GM21619 (cell line): ENCODE measurements around the gene PIR.

ENCODE experiments used
- ATAC-seq: cut with Tn5 transposase; IDR thresholded peaks from one replicate; pipeline ENCODE4 v1.9.1; 2021; ENCODE audit not compliant: unreplicated experiment

The PIR gene

DNA sequence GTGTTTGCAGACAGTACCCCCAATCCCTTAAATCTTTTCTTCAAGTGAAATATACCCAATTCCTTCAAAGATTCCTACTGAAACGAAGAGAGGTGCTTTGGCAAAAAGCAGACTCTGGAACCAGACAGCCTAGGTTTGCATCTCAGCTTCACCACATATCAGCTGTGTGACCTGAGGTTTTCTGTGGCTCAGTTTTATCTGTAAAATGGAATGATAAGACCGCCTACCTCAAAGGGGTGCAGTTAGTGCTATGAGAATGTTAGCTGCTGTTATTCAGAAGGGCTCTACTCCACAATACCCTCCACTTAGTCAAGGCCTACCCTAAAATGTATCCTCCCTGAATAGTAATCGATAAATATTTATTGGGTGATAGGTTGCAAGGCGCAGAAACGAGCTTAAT is 664 bp downstream of the PIR start:
- no peak for ATAC-seq

DNA sequence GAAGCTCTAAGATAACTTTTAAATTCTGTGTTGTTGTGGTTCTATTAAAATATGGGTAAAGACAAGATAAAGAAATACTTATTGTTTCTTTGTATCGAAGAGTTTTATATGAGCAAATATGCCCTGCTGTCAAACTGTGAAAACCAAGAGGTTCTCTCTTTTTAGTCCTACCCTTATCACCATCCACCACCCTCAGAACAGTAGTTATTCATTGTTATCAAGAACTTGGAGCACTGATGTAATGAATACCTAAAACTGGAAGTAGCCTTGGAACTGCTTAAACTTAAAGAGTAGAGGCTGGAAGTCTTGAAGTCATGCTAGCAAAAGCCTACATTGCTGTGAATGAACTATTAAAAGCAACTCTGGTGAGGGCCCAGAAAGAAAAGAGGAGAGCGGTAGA is 9.2 kb downstream of the PIR start:
- ATAC-seq: no peak

DNA sequence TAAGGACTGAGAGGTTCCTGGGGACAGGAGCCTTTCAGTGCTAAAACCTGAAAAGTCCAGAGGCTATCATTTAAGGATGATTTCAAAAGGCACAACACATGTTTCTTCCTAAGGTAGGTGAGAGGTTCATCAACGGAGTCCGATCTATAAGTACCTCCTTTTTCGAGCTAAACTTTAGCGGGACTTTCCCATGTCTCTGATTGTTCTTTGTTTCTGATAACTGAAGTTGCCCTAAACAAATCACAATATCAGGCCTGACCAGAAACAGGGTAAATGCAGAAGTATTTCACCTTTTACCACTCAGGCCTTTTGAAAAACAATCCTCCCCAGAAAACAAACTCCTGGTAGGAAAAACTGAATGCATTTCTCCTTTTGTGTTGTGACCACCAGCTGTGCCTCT is 17.6 kb downstream of the PIR start:
- ATAC-seq: no peak

DNA sequence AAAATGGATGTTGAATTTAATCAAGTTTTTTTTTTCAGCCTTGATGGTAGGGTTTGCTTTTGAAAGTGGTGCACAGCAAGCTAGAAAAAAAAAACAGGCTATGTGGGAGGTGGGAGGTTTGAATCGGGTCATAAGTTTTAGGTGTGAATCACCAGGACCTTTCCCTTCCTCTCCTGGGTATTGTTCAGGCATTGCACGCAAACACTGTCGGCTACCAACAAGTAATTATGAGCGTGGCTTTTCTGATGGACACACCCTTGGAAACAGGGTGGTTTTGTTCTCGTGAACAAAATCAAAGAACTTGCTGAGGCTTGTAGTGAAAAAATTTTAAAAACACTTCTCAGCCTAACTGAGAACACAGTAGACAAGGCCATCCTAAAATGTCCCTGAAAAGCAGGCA is 18.1 kb downstream of the PIR start:
- no peak for ATAC-seq

DNA sequence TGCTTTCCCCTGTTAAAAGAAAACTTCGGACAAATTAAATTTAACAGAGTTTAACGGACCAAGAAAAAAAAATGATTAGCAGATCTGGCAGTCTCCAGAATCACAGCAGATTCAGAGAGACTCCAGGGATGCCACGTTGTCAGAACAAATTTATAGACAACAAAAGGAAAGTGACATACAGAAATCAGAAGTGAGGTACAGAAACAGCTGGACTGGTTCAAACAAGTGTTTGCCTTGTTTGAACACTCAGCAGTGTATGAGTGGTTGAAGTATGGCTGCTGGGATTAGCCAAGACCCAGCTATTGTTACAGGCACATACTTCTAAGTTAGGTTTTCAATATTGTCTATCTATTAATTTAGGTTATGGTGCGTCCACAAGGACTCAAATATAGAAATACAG is 19.1 kb downstream of the PIR start:
- no peak for ATAC-seq

DNA sequence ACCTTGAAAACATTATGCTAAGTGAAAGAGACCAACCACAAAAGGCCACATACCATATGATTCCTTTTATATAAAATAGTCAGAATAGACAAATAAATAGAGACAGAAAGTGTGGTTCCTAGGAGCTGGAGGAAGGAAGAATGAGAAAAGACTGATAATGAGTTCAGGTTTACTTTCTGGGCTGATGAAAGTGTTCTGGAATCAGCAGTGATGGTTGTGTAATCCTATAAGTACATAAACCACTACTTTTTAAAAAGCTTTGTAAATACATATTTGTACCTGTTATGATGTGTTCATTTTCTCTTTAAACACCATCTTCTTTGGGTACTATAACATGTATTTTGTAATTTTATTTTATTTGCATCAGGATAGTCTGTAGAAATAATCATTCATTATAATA is 20.6 kb downstream of the PIR start:
- no peak for ATAC-seq

DNA sequence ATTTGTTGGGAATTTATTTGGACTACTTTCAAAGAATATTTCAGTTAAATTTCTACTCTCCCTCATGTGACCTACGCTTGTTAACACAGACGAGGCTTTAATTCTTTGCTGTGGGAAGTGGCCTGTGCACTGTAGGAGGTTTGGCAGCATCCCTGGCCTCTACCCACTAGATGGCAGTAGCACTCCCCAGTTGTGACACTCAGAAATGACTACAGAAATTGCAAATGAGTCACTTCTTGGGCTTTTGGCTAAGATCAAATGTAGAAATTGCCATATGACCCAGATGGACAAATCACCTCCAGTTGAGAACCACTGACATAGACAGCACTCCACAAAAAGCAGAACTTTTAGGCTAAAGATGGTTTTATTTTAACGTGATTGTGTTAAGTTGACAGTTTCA is 22.1 kb downstream of the PIR start:
- ATAC-seq: peak; percentile 70

DNA sequence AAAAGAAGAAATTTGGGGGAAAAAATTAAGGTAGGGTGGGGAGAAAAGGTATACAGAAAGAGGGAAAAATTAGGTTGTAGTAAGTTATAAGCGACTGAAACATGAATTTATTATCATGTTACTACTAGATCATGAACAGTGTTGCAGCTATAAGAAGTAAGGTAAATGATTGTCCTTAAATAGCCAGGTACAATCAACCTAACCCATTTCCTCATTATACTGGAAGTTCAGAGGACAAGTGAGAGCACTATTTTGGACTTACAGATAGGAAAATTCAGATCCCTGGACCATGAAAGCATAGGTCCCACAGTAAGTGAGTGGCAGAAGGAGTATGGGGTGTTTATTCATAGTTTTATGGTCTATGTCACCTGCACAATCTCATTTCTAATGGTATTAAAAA is 23.5 kb downstream of the PIR start:
- ATAC-seq: no peak

DNA sequence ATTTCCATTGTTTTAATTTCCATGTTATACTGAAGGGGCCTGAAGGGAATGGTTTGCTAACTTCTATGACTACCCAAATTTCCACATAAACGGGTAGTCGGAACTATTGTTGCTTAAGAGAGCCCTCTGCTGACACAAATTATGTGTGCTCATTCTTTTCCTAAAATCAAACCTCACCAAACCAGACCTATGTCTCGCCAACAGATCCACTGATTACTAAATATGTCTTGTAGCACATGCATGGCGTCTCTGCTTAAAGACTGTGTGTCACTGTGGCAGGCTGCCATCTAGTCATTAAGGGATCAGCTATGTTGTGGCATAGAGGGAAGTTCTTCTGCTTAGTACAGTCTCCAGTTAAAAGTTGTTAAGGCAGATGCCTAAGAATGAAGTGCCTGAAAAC is 25.1 kb downstream of the PIR start:
- no peak for ATAC-seq

DNA sequence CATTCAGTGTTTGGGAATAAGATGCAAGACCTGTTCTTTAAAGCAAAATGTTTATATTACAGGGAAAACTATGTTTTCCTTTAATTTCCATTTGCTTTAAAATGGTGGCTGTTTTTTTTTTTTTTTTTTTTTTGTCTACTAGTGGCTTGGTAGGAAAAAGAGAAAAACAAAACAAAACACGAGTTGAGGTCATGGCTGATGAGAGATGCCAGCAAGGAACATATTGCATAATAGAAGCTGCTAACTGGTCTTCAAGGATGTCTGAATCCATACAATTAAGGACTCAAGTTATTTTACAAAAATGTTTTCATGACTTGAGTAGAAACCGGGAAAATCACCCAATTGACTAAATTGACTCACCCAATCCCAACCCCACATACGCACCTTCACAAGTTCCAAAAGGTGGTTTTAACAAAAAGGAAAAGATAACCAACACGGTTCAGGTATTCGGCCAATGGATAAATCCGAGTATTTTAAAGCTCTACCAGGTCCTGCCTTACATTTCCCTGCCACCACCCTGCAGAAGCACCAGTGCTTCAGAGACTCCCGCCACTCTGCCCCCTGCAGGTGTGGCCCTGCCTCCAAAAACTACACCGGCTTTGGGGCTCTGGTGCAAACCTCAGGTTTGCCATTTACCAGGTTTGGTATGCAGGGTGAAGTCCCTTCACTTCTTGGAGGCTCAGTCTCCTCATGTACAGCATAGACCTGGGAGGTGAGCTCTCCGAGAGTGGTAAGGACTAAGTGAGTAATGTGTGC is 27.1 kb downstream of the PIR start:
- no peak for ATAC-seq

DNA sequence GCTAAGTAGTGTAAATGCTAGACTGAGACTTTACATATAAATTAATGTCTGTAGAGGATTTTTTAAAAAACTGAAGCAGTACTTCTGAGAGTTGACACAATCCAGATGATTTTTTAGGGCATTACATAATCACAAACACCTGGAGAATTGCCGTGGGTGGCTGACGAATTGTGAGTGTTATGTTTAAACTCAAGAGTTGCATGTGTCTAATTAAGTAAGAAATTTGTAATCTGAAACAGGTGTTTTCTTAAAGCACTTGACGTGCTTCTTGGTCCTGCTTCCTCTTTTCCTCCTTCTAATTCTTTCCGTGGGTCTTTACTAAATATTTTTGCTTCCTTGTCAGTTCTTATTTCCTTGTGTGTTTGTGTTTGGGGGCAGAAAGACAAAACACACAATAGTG is 27.8 kb downstream of the PIR start:
- peak; percentile 70 for ATAC-seq

DNA sequence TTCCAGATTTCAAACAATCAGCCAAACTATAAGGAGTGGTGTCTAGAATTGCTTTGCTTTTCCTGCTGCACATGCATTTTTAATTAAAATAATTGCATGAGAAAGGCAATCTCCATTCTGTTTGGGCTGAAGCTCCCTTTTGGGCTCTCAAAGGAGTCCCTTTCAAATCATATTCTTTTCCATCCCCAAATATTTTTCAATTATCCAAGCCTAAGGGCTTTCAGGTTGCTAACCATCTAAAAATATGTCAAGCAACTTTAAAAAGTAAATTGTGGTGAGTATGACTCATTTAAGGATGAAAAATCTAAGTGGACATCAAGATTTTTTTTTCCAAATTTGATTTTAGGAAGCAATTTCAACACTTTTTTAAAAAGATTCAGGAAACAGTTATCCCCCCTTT is 28.4 kb downstream of the PIR start:
- ATAC-seq: no peak

DNA sequence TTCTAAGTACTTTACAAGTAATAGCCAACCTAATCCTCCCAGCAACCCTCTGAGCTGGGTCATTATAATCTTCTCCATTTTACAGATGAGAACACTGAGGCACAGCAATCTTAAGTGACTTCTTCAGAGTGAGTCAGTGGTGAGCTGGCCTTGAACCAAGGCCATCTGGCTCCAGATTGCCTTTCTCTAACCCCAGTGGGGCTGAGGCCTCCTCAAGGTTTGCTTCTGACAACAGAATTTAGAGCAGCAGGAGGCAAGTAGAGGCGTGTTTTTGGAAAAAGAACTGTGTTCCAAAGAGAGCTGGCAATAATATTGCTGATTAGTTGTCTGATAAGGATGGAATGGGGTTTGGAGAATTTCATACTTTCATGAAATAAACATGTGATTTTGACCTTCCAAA is 41.2 kb downstream of the PIR start:
- no peak for ATAC-seq

DNA sequence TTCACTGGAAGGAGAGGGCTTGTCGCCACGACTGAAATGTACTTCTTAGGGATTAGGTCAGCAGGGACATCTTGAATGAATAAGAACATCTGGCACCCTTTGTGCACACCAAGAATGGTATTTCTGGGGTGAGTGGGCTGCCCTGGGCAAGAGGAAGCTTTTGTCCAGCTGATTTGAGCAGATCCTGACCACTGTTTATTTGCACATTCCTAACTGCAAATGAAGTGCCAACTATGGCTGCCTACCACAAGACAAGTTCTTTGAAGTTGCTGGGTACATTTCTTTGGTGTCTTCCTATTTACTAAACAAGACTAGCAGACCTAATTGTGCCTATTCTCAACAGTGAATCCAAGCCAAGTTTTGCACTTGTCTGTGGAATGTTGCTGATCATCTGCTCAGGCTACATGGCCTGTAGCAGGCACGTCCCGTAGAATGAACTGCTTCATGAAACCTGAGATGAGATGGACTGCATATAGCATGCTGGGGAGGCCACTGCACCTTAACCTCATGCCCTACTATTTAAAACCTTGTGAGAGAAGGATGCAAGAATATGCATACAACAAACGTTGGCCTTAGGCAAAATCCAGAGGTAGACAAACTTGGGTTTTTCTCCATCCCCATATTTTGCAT is 45.0 kb downstream of the PIR start:
- no peak for ATAC-seq

DNA sequence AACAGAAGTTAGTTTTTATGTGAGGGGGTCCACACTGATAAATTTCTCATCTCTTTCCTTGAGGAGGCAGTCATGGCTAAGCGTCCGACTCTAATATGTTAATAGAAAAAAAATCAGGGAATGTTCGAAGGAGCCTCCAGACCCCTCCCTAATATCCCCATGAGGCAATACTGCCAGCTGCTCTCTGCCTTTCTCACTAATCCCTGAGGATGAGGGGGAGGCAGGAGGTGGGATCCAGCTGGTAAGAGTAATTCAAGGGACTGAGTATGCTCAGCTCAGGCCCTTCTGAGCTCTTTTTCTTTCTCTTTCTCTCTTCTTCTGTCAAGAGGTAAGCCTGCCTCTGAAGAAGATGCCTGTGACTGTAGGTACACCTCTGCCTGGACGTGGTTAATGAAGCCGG is 51.7 kb downstream of the PIR start:
- ATAC-seq: no peak

DNA sequence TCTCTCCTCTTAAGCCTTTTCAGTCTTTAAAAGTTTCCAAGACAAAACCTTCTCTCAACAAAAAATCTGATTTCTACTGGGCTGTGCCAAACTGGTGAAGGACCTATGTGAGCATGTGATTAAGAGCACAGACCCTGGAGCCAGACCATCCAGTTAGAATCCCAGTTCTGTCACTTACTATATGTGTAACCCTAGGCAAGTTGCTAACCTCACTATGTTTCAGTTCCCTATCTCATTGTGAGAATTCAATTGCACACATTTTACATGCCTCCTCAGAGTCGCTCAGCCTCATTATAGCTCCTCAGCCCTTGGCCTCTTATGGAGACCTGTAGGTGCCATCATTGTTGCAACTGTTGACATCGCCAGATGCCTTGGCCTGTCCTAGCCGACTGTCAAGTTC is 54.8 kb downstream of the PIR start:
- peak; percentile 77 for ATAC-seq

DNA sequence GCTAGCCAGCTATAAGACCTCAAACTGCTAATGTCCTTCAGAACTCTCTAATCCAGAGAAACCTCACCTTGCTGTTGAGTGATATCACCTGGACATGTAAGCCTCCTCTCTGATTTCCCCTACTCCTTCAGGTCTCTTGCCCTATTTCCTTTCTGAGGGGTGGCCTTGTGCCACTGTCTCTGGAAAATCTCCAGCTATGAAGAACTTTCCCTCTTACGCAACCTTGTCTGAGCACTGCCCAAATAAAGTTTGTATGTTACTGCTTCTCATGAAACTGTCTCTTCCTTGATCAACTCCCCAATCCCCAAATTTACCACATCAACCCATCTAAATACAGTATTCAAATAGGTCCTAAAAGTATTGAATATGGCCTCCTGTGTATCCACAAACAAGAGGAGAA is 55.4 kb downstream of the PIR start:
- ATAC-seq: no peak

DNA sequence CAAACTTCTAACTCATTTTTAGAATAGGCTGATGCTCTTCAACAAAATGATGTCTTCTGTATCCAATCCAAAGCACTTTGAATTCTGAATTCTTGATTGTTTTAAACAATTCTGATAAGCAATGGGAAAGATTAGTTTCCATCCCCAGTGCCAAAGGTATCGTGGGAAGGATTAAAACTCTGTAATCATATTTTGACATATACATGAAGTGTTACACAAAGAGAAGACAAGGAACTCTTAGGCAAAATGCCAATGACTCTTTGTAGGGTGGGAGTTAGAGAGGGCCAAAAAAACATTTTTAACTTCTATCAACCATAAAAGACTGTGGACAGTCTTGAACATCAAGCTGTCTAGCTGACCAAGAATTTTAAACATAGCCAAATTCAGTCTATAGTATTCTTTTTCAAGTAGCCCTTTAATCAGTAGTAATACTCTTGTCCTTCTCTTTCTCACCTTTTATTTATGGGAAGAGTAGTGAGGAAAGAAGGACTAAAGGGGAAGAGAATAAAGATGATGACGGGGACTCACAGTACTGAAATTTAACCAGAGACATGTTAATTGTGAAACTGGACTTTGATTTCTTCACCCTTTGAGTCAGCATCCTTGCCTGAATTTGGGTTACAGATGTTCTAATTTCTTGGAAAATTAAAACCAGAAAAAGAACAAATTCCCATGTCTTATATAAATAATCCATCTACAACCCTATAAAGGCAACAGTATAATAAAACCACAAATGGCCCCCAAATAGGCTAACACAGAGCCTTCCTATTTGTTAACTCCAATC is 57.1 kb downstream of the PIR start:
- ATAC-seq: no peak

DNA sequence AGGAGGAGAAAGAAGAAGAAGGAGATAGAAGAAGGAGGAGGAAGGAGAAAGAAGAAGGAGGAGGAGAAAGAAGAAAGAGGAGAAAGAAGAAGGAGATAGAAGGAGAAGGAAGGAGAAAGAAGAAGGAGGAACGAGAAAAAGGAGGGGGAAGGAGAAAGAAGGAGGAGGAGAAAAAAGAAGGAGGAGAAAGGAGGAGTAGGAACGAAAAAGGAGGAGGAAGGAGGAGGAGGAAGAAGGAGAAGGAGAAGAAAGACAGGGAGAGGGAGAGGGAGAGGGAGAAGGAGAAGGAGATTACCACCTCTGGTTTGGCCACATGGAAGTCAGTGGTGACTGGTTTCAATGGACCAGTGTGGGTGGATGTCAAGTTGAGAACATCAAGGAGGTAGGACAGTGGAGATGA is 58.9 kb downstream of the PIR start:
- ATAC-seq: no peak

DNA sequence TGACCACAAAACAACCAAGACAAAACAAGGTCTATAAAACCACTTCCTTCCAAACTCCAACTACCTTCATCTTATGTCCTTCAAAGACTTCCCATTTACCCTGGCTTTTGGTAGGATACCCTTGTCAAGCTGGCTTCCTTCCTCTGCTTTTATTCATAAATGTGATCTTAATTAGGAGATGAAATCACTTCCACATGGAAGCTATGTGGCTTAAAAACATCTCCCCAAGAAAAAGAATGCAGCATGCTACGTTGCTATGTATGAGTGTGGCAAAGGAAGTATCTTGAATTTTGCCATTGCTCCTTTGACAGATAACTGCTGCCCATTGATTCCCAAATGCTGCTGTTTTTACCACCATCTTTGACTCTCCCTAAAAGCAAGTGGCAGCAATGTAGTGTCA is 62.5 kb downstream of the PIR start:
- ATAC-seq: no peak

DNA sequence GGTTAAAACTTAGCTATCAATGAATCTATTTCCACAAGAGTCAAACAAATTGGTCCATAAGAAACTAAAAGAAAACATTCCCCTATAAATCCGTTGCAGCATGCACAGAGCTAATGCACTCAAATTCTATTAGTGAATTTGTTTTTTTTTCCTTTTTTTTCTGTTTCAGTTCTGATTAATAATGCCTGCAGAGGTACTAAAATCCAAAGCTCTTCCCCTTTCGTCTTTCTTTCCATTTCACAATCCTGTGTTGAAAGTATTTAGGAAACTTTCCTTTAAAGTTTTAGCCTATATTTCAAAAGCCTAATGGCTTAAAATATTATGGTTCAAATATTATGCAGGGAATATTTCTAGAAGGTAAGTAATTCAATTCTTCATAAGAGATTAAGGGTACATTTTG is 63.1 kb downstream of the PIR start:
- no peak for ATAC-seq

DNA sequence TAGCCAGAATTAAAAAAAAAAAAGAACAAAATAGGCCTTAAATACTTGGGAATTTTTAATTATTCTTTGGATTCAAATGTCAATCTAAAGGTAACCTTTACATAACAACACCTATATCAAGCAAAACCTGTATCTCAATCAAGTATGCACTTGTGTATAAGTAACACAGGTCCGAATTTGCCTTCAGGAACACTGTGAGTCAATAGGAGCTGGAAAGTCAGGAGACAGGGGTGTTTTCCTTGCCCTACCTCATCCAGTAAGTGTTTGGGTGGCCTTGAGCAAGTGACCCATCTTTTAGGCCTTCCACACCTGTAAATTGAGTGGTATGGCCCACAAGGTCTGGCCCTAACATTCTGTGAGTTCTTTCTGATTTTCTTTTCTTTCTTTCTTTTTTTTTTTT is 68.1 kb downstream of the PIR start:
- ATAC-seq: no peak
